ENCODE results near the gene PTPRG. TPM values are rescaled to one million over a fixed set of nuclear protein-coding genes. Genes with fewer than 3 reads are reported as not detected.
A peak's percentile ranks its signal among the peaks of the same experiment; 100 is the strongest.

PTPRG gene
- total RNA-seq, 6 experiments from 2014 or later: 11.7 to 27.8 (median 14.7) TPM

DNA sequence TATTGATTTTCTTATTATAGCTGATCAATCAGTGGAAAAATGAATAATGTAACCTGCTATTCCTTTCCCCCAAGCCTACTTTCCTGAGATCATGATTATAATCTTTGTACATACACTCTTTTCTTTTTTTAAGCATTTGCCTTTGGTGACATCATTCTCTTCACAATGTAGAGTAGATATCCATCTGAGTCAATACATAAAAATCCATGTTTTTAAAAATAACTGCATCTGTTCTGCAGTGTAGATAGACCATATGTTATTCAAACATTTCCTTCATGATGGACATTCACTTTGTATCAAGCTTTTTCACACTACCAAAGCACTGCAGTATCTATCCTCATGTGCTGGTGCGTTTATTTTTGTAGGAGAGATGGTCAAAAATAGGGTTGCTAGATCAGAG, 211.1 kb downstream of the PTPRG start:
- Histone ChIP-seq H3K36me3 (no peaks in the 10 kb centered on the region), H3K27me3 (no peaks in the 10 kb centered on the region), H3K9me3 (no peaks in the 10 kb centered on the region), H3K4me3 (no peak overlapping the region), H3K27ac (no peak overlapping the region), H3K4me1 (peaks cover 0 to 12% (median 0%) of the 10 kb centered on the region in 4 donors)
- DNase-seq: no peak
- intact Hi-C loops (cut with DNase I): no loop called here
- 90% methylated on average over 1 of the region's 1 CpG for WGBS (ENCODE audit: insufficient coverage, low coverage, low lambda C conversion rate, missing lambda C conversion rate)
- ATAC-seq: no peak
- TF ChIP-seq, protein P1, sequence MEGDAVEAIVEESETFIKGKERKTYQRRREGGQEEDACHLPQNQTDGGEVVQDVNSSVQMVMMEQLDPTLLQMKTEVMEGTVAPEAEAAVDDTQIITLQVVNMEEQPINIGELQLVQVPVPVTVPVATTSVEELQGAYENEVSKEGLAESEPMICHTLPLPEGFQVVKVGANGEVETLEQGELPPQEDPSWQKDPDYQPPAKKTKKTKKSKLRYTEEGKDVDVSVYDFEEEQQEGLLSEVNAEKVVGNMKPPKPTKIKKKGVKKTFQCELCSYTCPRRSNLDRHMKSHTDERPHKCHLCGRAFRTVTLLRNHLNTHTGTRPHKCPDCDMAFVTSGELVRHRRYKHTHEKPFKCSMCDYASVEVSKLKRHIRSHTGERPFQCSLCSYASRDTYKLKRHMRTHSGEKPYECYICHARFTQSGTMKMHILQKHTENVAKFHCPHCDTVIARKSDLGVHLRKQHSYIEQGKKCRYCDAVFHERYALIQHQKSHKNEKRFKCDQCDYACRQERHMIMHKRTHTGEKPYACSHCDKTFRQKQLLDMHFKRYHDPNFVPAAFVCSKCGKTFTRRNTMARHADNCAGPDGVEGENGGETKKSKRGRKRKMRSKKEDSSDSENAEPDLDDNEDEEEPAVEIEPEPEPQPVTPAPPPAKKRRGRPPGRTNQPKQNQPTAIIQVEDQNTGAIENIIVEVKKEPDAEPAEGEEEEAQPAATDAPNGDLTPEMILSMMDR (IDR thresholded peaks at IDR 0.05): no peak

DNA sequence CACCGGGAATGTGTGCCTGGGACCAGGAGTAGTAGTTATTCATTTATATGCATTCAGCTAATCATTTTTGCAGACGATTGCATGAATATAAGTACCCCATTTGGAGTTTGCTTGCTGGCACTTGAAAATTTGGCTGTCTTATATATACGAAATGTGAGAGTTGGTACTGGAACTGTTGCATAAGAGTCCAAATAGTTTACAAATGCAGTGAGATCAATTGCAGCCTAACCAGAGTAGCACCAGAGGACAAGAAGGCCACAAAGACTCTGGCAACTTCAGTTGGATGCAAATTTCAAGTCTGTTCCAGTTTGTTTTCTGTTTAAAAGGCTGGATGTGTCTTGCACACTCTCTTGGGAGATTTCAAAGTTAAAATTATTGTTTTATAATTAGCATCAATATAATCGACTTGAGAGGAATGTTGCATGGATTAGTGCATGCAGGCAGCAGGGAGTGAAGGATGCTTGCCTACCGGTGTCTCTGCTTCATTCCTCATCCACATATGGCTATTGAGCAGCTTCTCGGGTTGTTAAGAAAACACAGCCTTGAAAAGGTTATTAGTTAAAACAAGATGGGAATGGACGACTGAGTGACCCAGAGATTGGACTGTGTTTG, 213.0 kb downstream of the PTPRG start:
- intact Hi-C loops (cut with DNase I): no loop called here

DNA sequence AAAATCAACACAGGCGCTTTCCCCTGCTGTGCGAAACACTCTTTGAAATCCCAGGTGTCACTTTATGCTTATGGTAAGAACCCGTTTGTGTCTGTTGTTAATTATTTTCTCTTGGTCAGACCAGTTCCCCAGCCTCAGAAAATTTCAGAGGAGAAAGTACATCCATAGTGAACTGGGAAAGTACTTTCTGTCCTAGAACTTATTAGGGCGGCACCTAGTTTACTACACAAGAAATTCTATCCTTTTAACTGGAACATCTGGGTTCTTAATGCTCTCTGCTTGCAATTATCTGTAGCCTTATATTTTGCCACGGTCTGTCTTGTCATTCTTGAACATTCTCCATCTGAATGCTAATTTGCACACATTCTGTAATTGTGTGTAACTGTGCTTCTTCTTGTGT, 215.0 kb downstream of the PTPRG start:
- TF ChIP-seq, protein P1 (IDR thresholded peaks at IDR 0.05): no peak
- TF ChIP-seq POLR2A (IDR thresholded peaks at IDR 0.05): no peak
- no peak for DNase-seq

More for the DNA sequence above, 213.0 kb downstream of the PTPRG start:
- TF ChIP-seq POLR2A (IDR thresholded peaks at IDR 0.05): no peak
- no peaks in the 10 kb centered on the region for H3K27me3 ChIP-seq
- H3K4me3 ChIP-seq: no peak overlapping the region
- WGBS (ENCODE audit: insufficient coverage, low coverage, low lambda C conversion rate, missing lambda C conversion rate): 48% methylated on average over 5 of the region's 7 CpGs
- no peak overlapping the region for H3K27ac ChIP-seq
- H3K9me3 ChIP-seq: no peaks in the 10 kb centered on the region
- H3K36me3 ChIP-seq: no peaks in the 10 kb centered on the region
- ATAC-seq: peak; percentile 86 to 96 (median 91)
- H3K4me1 ChIP-seq: peaks cover 0 to 12% (median 0%) of the 10 kb centered on the region in 4 donors
- DNase-seq: no peak

DNA sequence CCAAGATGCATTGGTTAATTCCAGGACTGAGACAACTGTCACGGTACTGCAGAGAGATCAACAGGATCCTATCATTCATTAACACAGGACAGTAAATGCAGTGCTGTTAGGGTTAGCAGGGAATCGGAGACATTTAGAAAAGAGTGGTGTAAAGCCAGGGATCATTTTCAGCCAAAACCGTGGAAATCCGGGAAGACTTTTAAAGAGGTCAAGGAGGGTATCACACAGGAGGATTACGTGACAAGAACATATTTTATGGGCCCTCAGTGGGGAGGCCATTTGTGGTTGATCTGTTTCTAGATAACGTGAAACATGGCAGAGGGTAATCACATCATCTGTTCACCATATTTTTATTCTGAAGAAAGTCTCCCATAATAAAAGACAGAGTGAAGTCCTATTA, 216.1 kb downstream of the PTPRG start:
- WGBS (ENCODE audit: insufficient coverage, low coverage, low lambda C conversion rate, missing lambda C conversion rate): 67% methylated on average over 6 of the region's 6 CpGs
- Histone ChIP-seq H3K4me1 (peaks cover 0 to 12% (median 0%) of the 10 kb centered on the region in 4 donors), H3K9me3 (no peaks in the 10 kb centered on the region), H3K4me3 (no peak overlapping the region), H3K27ac (no peak overlapping the region), H3K36me3 (no peaks in the 10 kb centered on the region), H3K27me3 (no peaks in the 10 kb centered on the region)
- DNase-seq: no peak
- intact Hi-C loops (cut with DNase I): no loop called here
- no peak for ATAC-seq
- TF ChIP-seq POLR2A (IDR thresholded peaks at IDR 0.05): no peak
- TF ChIP-seq, protein P1 (IDR thresholded peaks at IDR 0.05): no peak

More for the DNA sequence above, 215.0 kb downstream of the PTPRG start:
- no peaks in the 10 kb centered on the region for H3K36me3 ChIP-seq
- 79% methylated on average over 5 of the region's 5 CpGs for WGBS (ENCODE audit: insufficient coverage, low coverage, low lambda C conversion rate, missing lambda C conversion rate)
- intact Hi-C loops (cut with DNase I): no loop called here
- no peak overlapping the region for H3K4me3 ChIP-seq
- no peaks in the 10 kb centered on the region for H3K9me3 ChIP-seq
- H3K27ac ChIP-seq: no peak overlapping the region
- peaks cover 0 to 12% (median 0%) of the 10 kb centered on the region in 4 donors for H3K4me1 ChIP-seq
- no peak for ATAC-seq
- no peaks in the 10 kb centered on the region for H3K27me3 ChIP-seq

DNA sequence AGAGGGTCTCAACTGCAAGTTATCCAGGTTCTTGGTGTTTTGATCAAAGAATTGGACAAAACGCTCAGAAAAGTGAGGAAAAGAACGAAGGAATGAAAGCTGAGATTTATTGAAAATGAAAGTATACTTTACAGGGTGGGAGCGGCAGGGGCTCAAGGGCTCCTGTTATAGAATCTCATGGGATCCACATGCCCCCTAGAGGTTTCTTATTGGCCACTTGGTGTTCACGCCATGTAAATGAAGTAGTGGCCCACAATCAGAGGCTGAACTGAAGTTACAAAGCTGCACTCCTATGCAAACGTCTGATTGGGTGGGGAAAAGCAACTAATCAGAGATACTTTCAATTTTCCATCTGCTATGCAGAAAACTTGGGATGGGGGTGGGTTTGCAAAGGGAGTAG, 216.7 kb downstream of the PTPRG start:
- no peak overlapping the region for H3K4me3 ChIP-seq
- no peak for DNase-seq
- H3K4me1 ChIP-seq: peaks cover 0 to 12% (median 0%) of the 10 kb centered on the region in 4 donors
- intact Hi-C loops (cut with DNase I): no loop called here
- H3K27me3 ChIP-seq: no peaks in the 10 kb centered on the region
- no peak for ATAC-seq
- no peaks in the 10 kb centered on the region for H3K9me3 ChIP-seq
- H3K27ac ChIP-seq: no peak overlapping the region
- TF ChIP-seq, protein P1 (IDR thresholded peaks at IDR 0.05): no peak
- no peak for TF ChIP-seq POLR2A (IDR thresholded peaks at IDR 0.05)
- 81% methylated on average over 5 of the region's 5 CpGs for WGBS (ENCODE audit: insufficient coverage, low coverage, low lambda C conversion rate, missing lambda C conversion rate)
- H3K36me3 ChIP-seq: no peaks in the 10 kb centered on the region

Measured in right lobe of liver (tissue), 6 donors.